OCI-LY1 (cell line): ENCODE data around the gene MPPED2.

ENCODE experiments used
- CTCF ChIP-seq: fragments of 200-600 bp; sonication (generic), shearing (Covaris generic); IDR thresholded peaks from 2 replicates; pipeline ENCODE4 v1.5.1; 2017; ENCODE audit warnings: mild to moderate bottlenecking, antibody characterized with exemption, low read length, moderate library complexity, mixed read lengths
- EZH2 ChIP-seq: fragments of 200-600 bp; sonication (generic), shearing (Covaris generic); IDR thresholded peaks from 2 replicates; pipeline ENCODE4 v1.8.0; 2017; ENCODE audit warnings: borderline replicate concordance, mixed run types, mild to moderate bottlenecking, antibody characterized with exemption, low read length, moderate library complexity, mixed read lengths

GRCh38 chr11:30617762-30618161 is 31.6 kb upstream of the MPPED2 start:
- TF ChIP-seq CTCF, result no peak
- no peak for TF ChIP-seq EZH2
